Brain microvascular endothelial cell (primary cell): ENCODE data around the gene HTR3B.

ENCODE experiments used
- DNase-seq: peaks from one replicate; pipeline ENCODE4 v3.0.0-alpha.2; 2020
- H3K27ac ChIP-seq: fragments of 250-450 bp; sonication (Bioruptor Pico); 2 replicates; pipeline ENCODE4 v1.5.1; 2020; ENCODE audit warnings: mild to moderate bottlenecking, moderate library complexity
- H3K27me3 ChIP-seq: fragments of 250-450 bp; sonication (Bioruptor Pico); replicated peaks from 2 replicates; pipeline ENCODE4 v1.5.1; 2020; ENCODE audit warnings: mild to moderate bottlenecking
- H3K36me3 ChIP-seq: fragments of 250-450 bp; sonication (Bioruptor Pico); replicated peaks from 2 replicates; pipeline ENCODE4 v1.5.1; 2020; ENCODE audit warnings: mild to moderate bottlenecking
- H3K4me3 ChIP-seq: 2 replicates; pipeline ENCODE4 v1.5.1; 2011; ENCODE audit warnings: low read depth, mild to moderate bottlenecking, control low read depth, low read length, moderate library complexity
- CTCF ChIP-seq: IDR thresholded peaks from 2 replicates; pipeline ENCODE4 v1.5.1; 2011; ENCODE audit warnings: low read depth, mild to moderate bottlenecking, moderate library complexity, low read length, control low read depth, inconsistent platforms; ENCODE audit errors: missing control alignments
- in situ Hi-C: cut with HindIII; loops from 2 replicates; pipeline ENCODE4 v1.10.0; 2017; ENCODE audit warnings: low sequenced_read_pairs, low pct_ligation_motif_present

Gene HTR3B

GRCh38 chr11:113880971-113881370 is 23.6 kb upstream of the HTR3B start:
- Histone ChIP-seq H3K36me3 (no peaks in the 10 kb centered on the region), H3K27me3 (no peaks in the 10 kb centered on the region), H3K4me3 (no peak overlapping the region), H3K27ac (no peak overlapping the region)
- no peak for DNase-seq
- in situ Hi-C loops: no loop called here
- no peak for TF ChIP-seq CTCF

GRCh38 chr11:113881856-113882255 is 22.7 kb upstream of the HTR3B start:
- no peak overlapping the region for H3K27ac ChIP-seq
- no peak overlapping the region for H3K4me3 ChIP-seq
- H3K27me3 ChIP-seq: no peaks in the 10 kb centered on the region
- in situ Hi-C loops: no loop called here
- DNase-seq: no peak
- TF ChIP-seq CTCF: no peak
- H3K36me3 ChIP-seq: no peaks in the 10 kb centered on the region

GRCh38 chr11:113884361-113884836 is 20.2 kb upstream of the HTR3B start:
- no peaks in the 10 kb centered on the region for H3K36me3 ChIP-seq
- in situ Hi-C loops: no loop called here
- TF ChIP-seq CTCF: no peak
- peak; percentile 33 for DNase-seq
- H3K27ac ChIP-seq: no peak overlapping the region
- H3K4me3 ChIP-seq: no peak overlapping the region
- no peaks in the 10 kb centered on the region for H3K27me3 ChIP-seq

- in situ Hi-C loops: no loop called here
- Histone ChIP-seq H3K27me3 (no peaks in the 10 kb centered on the region), H3K27ac (no peak overlapping the region), H3K36me3 (no peaks in the 10 kb centered on the region), H3K4me3 (no peak overlapping the region)
- TF ChIP-seq CTCF: no peak
- no peak for DNase-seq
Observed at GRCh38 chr11:113885897-113886296, 18.7 kb upstream of the HTR3B start.

GRCh38 chr11:113888848-113889247 is 15.7 kb upstream of the HTR3B start:
- Histone ChIP-seq H3K27me3 (no peaks in the 10 kb centered on the region), H3K36me3 (no peaks in the 10 kb centered on the region), H3K27ac (no peak overlapping the region), H3K4me3 (no peak overlapping the region)
- TF ChIP-seq CTCF: no peak
- no peak for DNase-seq
- in situ Hi-C loops: no loop called here

- Histone ChIP-seq H3K36me3 (no peaks in the 10 kb centered on the region), H3K4me3 (no peak overlapping the region), H3K27ac (no peak overlapping the region), H3K27me3 (no peaks in the 10 kb centered on the region)
- TF ChIP-seq CTCF: no peak
- no peak for DNase-seq
- in situ Hi-C loops: no loop called here
Observed at GRCh38 chr11:113894421-113894996, 10.1 kb upstream of the HTR3B start.
